Kidney tubule cell (primary cell): ENCODE data around the gene TMTC4.
"Not testable (repeated sequence)": the region's sequence is repeated elsewhere in the genome, so short reads cannot be mapped to it uniquely, and the experiment has no call there.

ENCODE experiments used
- DNase-seq: peaks from one replicate; pipeline ENCODE4 v3.0.0-alpha.2; 2018; ENCODE audit warnings: low spot score

Gene TMTC4

GRCh38 chr13:100625447-100625846 is 49.1 kb downstream of the TMTC4 start:
- no peak for DNase-seq

DNA sequence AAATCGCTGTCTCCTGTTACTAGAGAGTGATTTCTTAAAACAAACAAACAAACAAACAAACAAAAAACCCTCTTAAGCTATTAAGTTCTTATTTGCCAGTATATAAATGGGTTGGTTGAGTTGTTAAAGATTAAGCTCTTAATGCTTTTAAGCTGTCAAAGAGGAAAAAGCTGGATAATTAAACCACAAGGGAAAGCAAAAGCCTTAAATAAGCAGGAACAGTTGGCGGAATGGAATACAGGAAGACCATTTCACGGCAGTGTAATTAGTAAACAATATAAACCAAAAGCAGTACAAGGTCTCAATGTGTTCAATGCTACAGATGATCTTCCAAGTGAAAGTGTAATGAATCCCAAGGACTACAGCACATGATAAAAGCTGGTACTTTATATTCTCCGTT is 53.8 kb downstream of the TMTC4 start:
- no peak for DNase-seq

- no peak for DNase-seq
Observed at GRCh38 chr13:100619940-100620339, 54.7 kb downstream of the TMTC4 start.

DNA sequence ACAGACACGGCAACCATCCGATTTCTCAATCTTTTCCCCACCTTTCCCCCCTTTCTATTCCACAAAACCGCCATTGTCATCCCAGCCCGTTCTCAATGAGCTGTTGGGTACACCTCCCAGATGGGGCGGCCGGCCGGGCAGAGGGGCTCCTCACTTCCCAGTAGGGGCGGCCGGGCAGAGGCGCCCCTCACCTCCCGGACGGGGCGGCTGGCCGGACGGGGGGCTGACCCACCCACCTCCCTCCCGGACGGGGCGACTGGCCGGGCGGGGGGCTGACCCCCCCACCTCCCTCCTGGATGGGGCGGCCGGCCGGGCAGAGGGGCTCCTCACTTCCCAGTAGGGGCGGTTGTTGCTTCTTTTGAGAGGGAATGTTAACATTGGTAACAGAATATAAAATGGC is 55.7 kb downstream of the TMTC4 start:
- not testable (repeated sequence) for DNase-seq

DNA sequence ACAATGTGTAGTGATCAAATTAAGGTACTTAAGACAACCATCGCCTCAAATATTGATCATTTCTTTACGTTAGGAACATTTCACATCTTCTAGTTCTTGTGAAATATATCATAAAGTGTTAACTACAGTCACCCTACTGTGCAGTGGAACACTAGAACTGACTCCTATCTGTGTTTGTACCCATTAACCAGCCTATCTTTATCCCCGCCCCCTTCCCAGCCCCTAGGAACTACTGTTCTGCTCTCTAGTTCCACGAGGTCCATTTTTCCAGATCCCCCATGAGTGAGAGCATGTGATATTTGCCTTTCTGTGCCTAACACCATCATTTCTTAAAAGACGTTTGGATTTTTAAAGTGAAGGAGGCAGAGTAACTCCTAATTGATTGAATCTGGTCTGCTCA is 61.6 kb downstream of the TMTC4 start:
- no peak for DNase-seq

GRCh38 chr13:100611678-100612492 is 62.7 kb downstream of the TMTC4 start:
- no peak for DNase-seq

GRCh38 chr13:100610391-100611347 is 63.9 kb downstream of the TMTC4 start:
- DNase-seq, result no peak

DNA sequence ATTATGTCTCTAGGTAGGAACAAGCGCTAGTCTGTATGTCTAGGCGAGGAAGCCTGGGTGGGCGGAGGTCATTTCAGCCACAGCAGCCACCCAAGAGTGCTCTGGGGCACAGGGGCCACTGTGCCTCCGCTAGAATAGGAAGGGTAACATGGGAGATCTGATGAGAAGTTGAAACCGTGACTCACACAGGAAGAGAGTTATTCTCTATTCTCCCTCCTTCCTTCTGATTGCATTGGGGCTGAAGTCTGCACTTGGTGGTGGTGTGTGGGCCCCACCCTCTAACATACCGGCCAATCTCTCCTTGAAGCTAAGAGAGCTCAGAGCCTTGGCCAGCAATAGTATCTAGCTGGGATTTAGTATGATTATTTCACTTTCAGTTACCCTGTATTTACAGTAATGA is 65.7 kb downstream of the TMTC4 start:
- DNase-seq, result peak; percentile 13

GRCh38 chr13:100608489-100608888 is 66.1 kb downstream of the TMTC4 start:
- no peak for DNase-seq

DNA sequence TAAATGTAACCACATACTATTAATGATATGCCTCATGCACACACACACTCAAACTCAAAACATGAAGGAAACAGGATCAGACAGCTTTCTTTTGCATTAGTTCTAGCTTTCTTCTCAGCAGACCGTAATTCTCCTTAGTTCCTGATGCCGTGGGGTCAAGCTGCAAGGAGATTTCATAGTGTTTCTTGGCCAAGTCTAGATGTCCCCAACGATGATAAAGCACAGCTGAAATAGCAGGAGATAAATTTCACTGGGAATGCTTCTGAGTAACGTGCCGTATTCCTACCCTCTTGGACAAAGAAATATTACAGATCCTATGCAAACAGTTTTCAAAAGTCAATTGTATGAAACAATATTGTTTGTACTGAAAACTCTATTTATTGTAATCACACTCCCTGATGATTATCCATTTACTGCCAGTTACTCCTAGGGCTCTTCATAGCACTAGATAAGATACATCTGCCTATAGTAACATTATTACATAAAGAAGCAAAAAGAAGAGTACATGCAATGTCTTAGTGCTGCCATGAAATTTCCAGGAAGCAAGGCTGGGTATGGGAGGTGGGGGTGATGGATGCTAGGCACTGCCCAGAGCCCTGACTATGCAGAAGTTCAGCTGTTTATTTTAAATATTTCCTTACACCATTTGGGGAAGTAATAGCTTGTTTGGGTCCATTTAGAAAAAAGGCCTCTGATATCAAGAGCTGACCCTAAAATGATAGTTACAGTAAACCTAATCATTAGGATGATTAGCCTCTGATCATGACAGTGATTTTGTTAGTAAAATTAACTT is 69.5 kb downstream of the TMTC4 start:
- no peak for DNase-seq

- DNase-seq, result no peak
Observed at GRCh38 chr13:100602493-100603111, 72.0 kb downstream of the TMTC4 start.

GRCh38 chr13:100601716-100602115 is 72.9 kb downstream of the TMTC4 start:
- no peak for DNase-seq

DNA sequence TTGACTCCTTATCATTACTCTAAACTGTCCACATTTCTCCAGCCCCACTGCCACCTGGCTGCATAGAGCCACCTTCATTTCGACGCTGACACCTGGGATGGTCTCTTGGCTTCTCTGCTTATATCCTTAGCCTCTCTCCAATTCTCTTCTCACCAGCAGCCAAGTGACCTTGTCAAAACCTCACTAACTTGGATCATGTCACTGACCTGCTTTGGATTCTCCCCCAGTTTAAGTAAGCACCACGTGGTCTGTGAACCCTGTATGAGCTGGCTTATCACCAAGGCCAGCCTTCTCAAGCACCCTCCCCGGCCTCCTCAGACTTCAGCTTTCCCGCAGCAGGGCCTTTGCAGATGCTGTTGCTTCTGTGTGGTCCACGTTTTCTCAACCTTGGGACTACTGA is 73.7 kb downstream of the TMTC4 start:
- DNase-seq, result no peak

DNA sequence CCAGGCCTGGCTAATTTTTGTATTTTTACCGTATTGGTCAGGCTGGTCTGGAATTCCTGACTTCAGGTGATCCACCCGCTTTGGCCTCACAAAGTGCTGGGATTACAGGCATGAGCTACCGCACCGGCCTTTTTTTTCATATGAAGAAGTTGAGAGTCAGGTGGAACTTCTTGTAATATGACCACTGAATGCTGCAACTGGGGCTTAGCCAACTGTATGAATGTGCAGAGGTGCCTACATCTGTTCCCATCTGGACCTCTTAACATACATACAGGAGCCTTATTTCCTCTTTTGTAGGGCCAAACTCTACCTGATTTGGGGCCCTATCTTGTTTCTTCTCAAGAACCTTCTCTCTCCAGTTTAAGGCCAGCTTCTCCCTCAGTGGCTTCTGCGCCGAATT is 74.1 kb downstream of the TMTC4 start:
- DNase-seq, result no peak

GRCh38 chr13:100597253-100597652 is 77.3 kb downstream of the TMTC4 start:
- DNase-seq, result peak; percentile 47

DNA sequence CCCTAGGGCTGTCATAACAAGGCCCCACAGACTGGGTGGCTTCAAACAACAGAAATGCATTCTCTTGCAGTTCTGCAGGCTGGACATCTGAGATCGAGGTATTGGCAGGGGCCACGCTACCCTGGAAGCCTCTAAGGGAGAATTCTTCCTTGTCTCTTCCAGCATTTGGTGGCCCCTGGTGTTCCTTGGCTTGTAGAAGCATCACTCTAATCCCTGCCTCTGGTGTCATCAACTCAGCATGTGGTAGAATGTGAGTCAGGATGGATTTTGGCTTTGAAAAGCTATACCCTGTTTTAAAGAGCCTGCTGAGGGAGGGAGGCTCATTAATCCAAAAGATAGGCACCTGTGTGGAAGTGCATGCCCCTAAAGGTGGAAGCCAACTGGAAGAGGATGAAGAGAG is 78.1 kb downstream of the TMTC4 start:
- DNase-seq, result no peak

- DNase-seq, result no peak
Observed at GRCh38 chr13:100594731-100595130, 79.9 kb downstream of the TMTC4 start.

GRCh38 chr13:100594255-100594654 is 80.3 kb downstream of the TMTC4 start:
- DNase-seq, result no peak

- DNase-seq, result no peak
Observed at GRCh38 chr13:100589178-100589725, 85.3 kb downstream of the TMTC4 start.

DNA sequence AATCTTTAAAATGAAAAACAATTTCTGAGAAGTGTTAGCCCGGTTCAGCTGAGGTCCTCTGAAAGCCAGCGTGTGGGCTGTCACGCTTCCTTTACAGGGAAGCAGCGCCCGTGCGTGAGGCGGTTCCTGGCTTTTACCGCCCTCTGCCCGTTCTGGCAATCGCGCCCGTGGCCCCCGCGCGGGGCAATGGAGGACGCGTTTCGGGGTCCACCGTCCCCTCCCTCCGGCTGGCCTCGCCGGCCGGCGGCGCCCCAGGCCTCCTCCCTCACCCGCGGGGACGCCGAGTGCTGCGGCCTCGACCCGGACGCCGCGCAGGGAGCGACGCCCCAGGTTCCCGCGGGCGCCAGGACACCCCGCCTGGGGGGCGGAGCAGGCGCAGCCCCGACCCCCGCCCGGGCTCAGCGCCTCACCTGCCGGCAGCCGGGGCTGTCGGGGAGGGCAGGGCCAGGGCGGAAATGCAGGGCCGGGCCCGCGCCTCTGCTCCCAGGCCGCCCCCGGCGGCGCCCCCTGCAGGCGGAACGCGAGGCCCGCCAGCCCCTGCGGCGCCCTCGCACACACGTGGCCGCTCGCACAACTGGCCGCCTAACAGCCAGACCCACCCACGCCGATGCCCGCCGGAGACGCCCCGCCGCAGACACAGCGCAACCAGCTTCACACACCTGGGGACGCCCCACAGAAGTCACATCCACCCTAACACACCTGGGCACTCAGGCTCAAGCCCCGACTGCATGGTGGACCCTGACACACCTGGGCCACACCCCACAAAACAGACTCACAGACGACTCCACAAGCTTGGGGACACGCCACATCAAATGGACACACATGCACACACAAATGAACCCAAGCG is 86.0 kb downstream of the TMTC4 start, which contains the start of gene GGACT:
Gene GGACT (minus strand): TSS at position 459 of the 847 bp plus-strand sequence. CDS start 56,198 bp downstream, outside the sequence.
- peak; percentile 78 for DNase-seq
